GM18498 (cell line): ENCODE data around the gene INPP5D.
"Not testable (repeated sequence)": the region's sequence is repeated elsewhere in the genome, so short reads cannot be mapped to it uniquely, and the experiment has no call there.

Experiments used
- ATAC-seq: cut with Tn5 transposase; IDR thresholded peaks from one replicate; pipeline ENCODE4 v1.9.1; 2021; ENCODE audit warnings: mild to moderate bottlenecking, moderate library complexity; ENCODE audit not compliant: unreplicated experiment

INPP5D gene

GRCh38 chr2:233200790-233201189, 140.6 kb downstream of the INPP5D start:
- not testable (repeated sequence) for ATAC-seq

- no peak for ATAC-seq
Observed at GRCh38 chr2:233201258-233202013, 141.3 kb downstream of the INPP5D start.

GRCh38 chr2:233202531-233202944, 142.4 kb downstream of the INPP5D start:
- ATAC-seq: no peak

GRCh38 chr2:233203060-233203459, 142.9 kb downstream of the INPP5D start:
- ATAC-seq: no peak

- ATAC-seq: no peak
Observed at GRCh38 chr2:233204286-233204936, 144.3 kb downstream of the INPP5D start.

GRCh38 chr2:233208382-233209116, 148.4 kb downstream of the INPP5D start:
- ATAC-seq: no peak

GRCh38 chr2:233209117-233209532, 149.0 kb downstream of the INPP5D start:
- no peak for ATAC-seq

- no peak for ATAC-seq
Observed at GRCh38 chr2:233209533-233210171, 149.5 kb downstream of the INPP5D start.

- no peak for ATAC-seq
Observed at GRCh38 chr2:233210281-233210680, 150.1 kb downstream of the INPP5D start.

GRCh38 chr2:233210843-233211547, 150.9 kb downstream of the INPP5D start:
- ATAC-seq: no peak

GRCh38 chr2:233211548-233211895, 151.4 kb downstream of the INPP5D start:
- ATAC-seq: no peak

GRCh38 chr2:233213011-233213410, 152.9 kb downstream of the INPP5D start:
- no peak for ATAC-seq

GRCh38 chr2:233213975-233214374, 153.8 kb downstream of the INPP5D start:
- no peak for ATAC-seq

- ATAC-seq: no peak
Observed at GRCh38 chr2:233217892-233218377, 157.8 kb downstream of the INPP5D start.

GRCh38 chr2:233218836-233219235, 158.7 kb downstream of the INPP5D start:
- ATAC-seq: no peak

GRCh38 chr2:233219848-233220247, 159.7 kb downstream of the INPP5D start:
- ATAC-seq: no peak

- no peak for ATAC-seq
Observed at GRCh38 chr2:233221378-233222063, 161.4 kb downstream of the INPP5D start.

GRCh38 chr2:233223059-233223894, 163.1 kb downstream of the INPP5D start:
- ATAC-seq: peak; percentile 86
